H9 (cell line): ENCODE measurements around the gene SLC44A1. TPM values are rescaled to one million over a fixed set of nuclear protein-coding genes. Genes with fewer than 3 reads are reported as not detected.

ENCODE experiments used
- DNase-seq: peaks from one replicate; pipeline ENCODE4 v3.0.0-alpha.2; 2017
- H2AFZ ChIP-seq: one replicate; pipeline ENCODE4 v1.6.1; 2013; ENCODE audit warnings: mild to moderate bottlenecking, low read length, control low read depth, moderate library complexity
- H2AK5ac ChIP-seq: 2 replicates; pipeline ENCODE4 v1.6.1; 2013; ENCODE audit warnings: low read length, control low read depth, mixed read lengths; ENCODE audit not compliant: insufficient read length
- H2BK120ac ChIP-seq: one replicate; pipeline ENCODE4 v1.6.1; 2013; ENCODE audit warnings: low read depth, mild to moderate bottlenecking, low read length, control low read depth, inconsistent platforms; ENCODE audit not compliant: poor library complexity, severe bottlenecking
- H2BK12ac ChIP-seq: 2 replicates; pipeline ENCODE4 v1.6.1; 2013; ENCODE audit warnings: low read length, control low read depth, mixed read lengths, low read depth; ENCODE audit not compliant: insufficient read length
- H2BK15ac ChIP-seq: 2 replicates; pipeline ENCODE4 v1.6.1; 2013; ENCODE audit warnings: low read depth, low read length, control low read depth
- H2BK20ac ChIP-seq: one replicate; pipeline ENCODE4 v1.6.1; 2013; ENCODE audit warnings: low read depth, mild to moderate bottlenecking, low read length, control low read depth, inconsistent platforms; ENCODE audit not compliant: poor library complexity, severe bottlenecking
- H2BK5ac ChIP-seq: 2 replicates; pipeline ENCODE4 v1.6.1; 2013; ENCODE audit warnings: low read length, control low read depth, mixed read lengths; ENCODE audit not compliant: insufficient read length
- H3K14ac ChIP-seq: 2 replicates; pipeline ENCODE4 v1.6.1; 2013; ENCODE audit warnings: low read length, control low read depth; ENCODE audit not compliant: insufficient read depth
- H3K18ac ChIP-seq: 2 replicates; pipeline ENCODE4 v1.6.1; 2013; ENCODE audit warnings: low read depth, mild to moderate bottlenecking, mixed read lengths, low read length, control low read depth; ENCODE audit not compliant: insufficient read length
- H3K23ac ChIP-seq: 2 replicates; pipeline ENCODE4 v1.6.1; 2013; ENCODE audit warnings: low read length, control low read depth, mixed read lengths, low read depth; ENCODE audit not compliant: insufficient read length
- H3K23me2 ChIP-seq: 2 replicates; pipeline ENCODE4 v1.6.1; 2013; ENCODE audit warnings: low read depth, mild to moderate bottlenecking, mixed read lengths, low read length, control low read depth; ENCODE audit not compliant: insufficient read length, poor library complexity, severe bottlenecking
- H3K27ac ChIP-seq: 2 replicates; pipeline ENCODE4 v1.5.1; 2013; ENCODE audit warnings: low read length, control low read depth, mixed read lengths, low read depth; ENCODE audit not compliant: insufficient read length
- H3K27me3 ChIP-seq: 2 replicates; pipeline ENCODE4 v1.6.1; 2013; ENCODE audit warnings: low read length, control low read depth, inconsistent platforms; ENCODE audit not compliant: insufficient read depth
- H3K4ac ChIP-seq: 2 replicates; pipeline ENCODE4 v1.6.1; 2013; ENCODE audit warnings: low read depth, mild to moderate bottlenecking, control low read depth, inconsistent platforms, low read length, moderate library complexity
- H3K4me1 ChIP-seq: 2 replicates; pipeline ENCODE4 v1.6.1; 2013; ENCODE audit warnings: low read length, control low read depth, inconsistent platforms; ENCODE audit not compliant: insufficient read depth
- H3K4me2 ChIP-seq: 2 replicates; pipeline ENCODE4 v1.6.1; 2013; ENCODE audit warnings: low read length, control low read depth, mixed read lengths; ENCODE audit not compliant: insufficient read length, insufficient read depth
- H3K56ac ChIP-seq: 2 replicates; pipeline ENCODE4 v1.6.1; 2013; ENCODE audit warnings: low read depth, mild to moderate bottlenecking, mixed read lengths, low read length, control low read depth; ENCODE audit not compliant: insufficient read length
- H3K79me1 ChIP-seq: 2 replicates; pipeline ENCODE4 v1.6.1; 2013; ENCODE audit warnings: low read depth, mild to moderate bottlenecking, moderate library complexity, low read length, control low read depth, inconsistent platforms; ENCODE audit not compliant: insufficient read depth, poor library complexity, severe bottlenecking
- H3K79me2 ChIP-seq: 2 replicates; pipeline ENCODE4 v1.6.1; 2013; ENCODE audit warnings: low read length, control low read depth, inconsistent platforms; ENCODE audit not compliant: insufficient read depth
- H3K9ac ChIP-seq: 2 replicates; pipeline ENCODE4 v1.6.1; 2013; ENCODE audit warnings: low read length, control low read depth, mixed read lengths; ENCODE audit not compliant: insufficient read length; ENCODE audit errors: extremely low read depth
- H3K9me3 ChIP-seq: one replicate; pipeline ENCODE4 v1.6.1; 2013; ENCODE audit warnings: low read depth, low read length, inconsistent platforms; ENCODE audit not compliant: control insufficient read depth
- H3T11ph ChIP-seq: one replicate; pipeline ENCODE4 v1.6.1; 2013; ENCODE audit warnings: mild to moderate bottlenecking, low read length, control low read depth, inconsistent platforms
- H4K20me1 ChIP-seq: one replicate; pipeline ENCODE4 v1.6.1; 2013; ENCODE audit not compliant: control insufficient read depth, insufficient read length, insufficient read depth
- H4K5ac ChIP-seq: 2 replicates; pipeline ENCODE4 v1.6.1; 2013; ENCODE audit warnings: low read depth, mild to moderate bottlenecking, mixed read lengths, low read length, control low read depth; ENCODE audit not compliant: insufficient read length
- H4K8ac ChIP-seq: replicated peaks from 2 replicates; pipeline ENCODE4 v1.6.1; 2013; ENCODE audit warnings: low read length, control low read depth, mixed read lengths, low read depth; ENCODE audit not compliant: insufficient read length
- H4K91ac ChIP-seq: 2 replicates; pipeline ENCODE4 v1.6.1; 2013; ENCODE audit warnings: low read depth, mild to moderate bottlenecking, moderate library complexity, mixed read lengths, low read length, control low read depth; ENCODE audit not compliant: insufficient read length
- H3K27ac Mint-ChIP-seq, 3 experiments: 2 replicates in 2 of 3; 3 replicates in 1 of 3; pipeline ENCODE4 v1.8.0; 2020 to 2021; ENCODE audit warnings: mixed read lengths in 3 of 3, mild to moderate bottlenecking in 1 of 3, moderate library complexity in 1 of 3
- H3K27me3 Mint-ChIP-seq: 2 replicates; pipeline ENCODE4 v1.8.0; 2021; ENCODE audit warnings: low read depth, mild to moderate bottlenecking, moderate library complexity, mixed read lengths
- H3K36me3 Mint-ChIP-seq, 3 experiments: 2 replicates in 2 of 3; 3 replicates in 1 of 3; pipeline ENCODE4 v1.8.0; 2020 to 2021; ENCODE audit warnings: low read depth in 3 of 3, mixed read lengths in 3 of 3; ENCODE audit not compliant: insufficient read depth in 1 of 3
- H3K4me1 Mint-ChIP-seq, 2 experiments: 2 replicates each; pipeline ENCODE4 v1.8.0; 2020; ENCODE audit warnings: mixed read lengths in 2 of 2
- H3K4me3 Mint-ChIP-seq, 2 experiments: 2 replicates in 1 of 2; 3 replicates in 1 of 2; pipeline ENCODE4 v1.8.0; 2020 to 2021; ENCODE audit warnings: mild to moderate bottlenecking in 2 of 2, mixed read lengths in 2 of 2, moderate library complexity in 1 of 2
- H3K9me3 Mint-ChIP-seq, 2 experiments: 2 replicates in 1 of 2; 3 replicates in 1 of 2; pipeline ENCODE4 v1.8.0; 2020; ENCODE audit warnings: mild to moderate bottlenecking in 2 of 2, mixed read lengths in 2 of 2, moderate library complexity in 1 of 2
- WGBS: extraction: QIAGEN DNeasy Blood & Tissue Kit; methylation state at CpG from one replicate; pipeline ENCODE4 v1.1.7; 2013; ENCODE audit warnings: missing lambda C conversion rate, low lambda C conversion rate, mixed read lengths; ENCODE audit not compliant: insufficient read length; ENCODE audit errors: extremely low coverage; 5-methylcytosine and 5-hydroxymethylcytosine counted together
- total RNA-seq: library from RNA; stranded (reverse); gene quantifications from 2 replicates; pipeline ENCODE4 v1.2.1, GENCODE V29; 2021
- TF ChIP-seq, protein P1 (sequence below): fragments of 200-600 bp; sonication (generic); conservative IDR thresholded peaks from 3 replicates; pipeline ENCODE4 v1.8.0; 2021; ENCODE audit warnings: antibody characterized with exemption, mild to moderate bottlenecking

The SLC44A1 gene
- total RNA-seq, 1 experiment from 2014 or later = 60.7 TPM

DNA sequence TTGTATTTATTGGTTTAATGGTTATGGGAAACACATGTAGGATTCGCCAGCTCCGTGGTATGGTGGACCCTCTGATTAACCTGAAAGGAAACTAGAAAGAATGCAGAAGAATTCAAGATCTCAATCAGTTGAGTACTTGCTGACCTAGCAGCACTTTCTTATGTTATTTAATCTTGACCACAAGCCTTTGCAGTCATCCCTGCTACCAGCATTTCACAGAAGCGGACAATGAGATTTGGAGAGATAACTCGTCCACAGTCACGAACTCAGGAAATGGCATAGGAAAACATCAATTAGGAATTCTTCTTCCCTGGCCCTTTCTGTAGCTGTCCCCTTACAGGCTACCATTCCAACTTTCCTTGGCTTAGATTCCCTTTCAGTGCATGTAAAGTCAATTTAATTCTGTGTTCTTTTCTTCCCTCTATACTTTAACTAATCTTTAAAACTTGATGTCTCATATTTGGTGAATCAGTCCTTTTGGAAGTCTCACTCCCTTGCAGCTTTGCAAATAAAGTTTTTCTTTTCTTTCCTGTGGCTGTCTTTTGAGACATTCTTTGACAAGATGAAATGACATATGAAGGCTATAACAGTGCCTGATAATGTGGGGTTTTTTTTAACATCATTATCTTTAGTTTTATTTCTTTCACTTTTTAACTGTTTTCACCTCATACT is 1.3 kb upstream of the SLC44A1 start:
- Histone ChIP-seq H3K4ac (no peak overlapping the region), H3K27me3 (no peaks in the 10 kb centered on the region), H3K56ac (no peak overlapping the region), H3K23ac (no peak overlapping the region), H4K8ac (no peak overlapping the region), H3K79me2 (peaks cover 10% of the 10 kb centered on the region; the same call in 1 of the 2 replicates), H3T11ph (no peak overlapping the region), H3K14ac (no peak overlapping the region), H3K4me2 (peak overlapping the region; percentile 17), H3K9me3 (no peaks in the 10 kb centered on the region), H4K91ac (no peak overlapping the region), H4K5ac (no peak overlapping the region), H3K79me1 (no peaks in the 10 kb centered on the region), H2BK5ac (no peak overlapping the region), H3K18ac (no peak overlapping the region), H2BK120ac (no peak overlapping the region), H2BK20ac (no peak overlapping the region), H2BK15ac (no peak overlapping the region), H2AFZ (no peak overlapping the region), H3K23me2 (peaks cover 9% of the 10 kb centered on the region), H3K27ac (no peak overlapping the region), H2BK12ac (no peak overlapping the region), H4K20me1 (no peaks in the 10 kb centered on the region), H3K9ac (no peak overlapping the region), H2AK5ac (no peak overlapping the region), H3K4me1 (peaks cover 4% of the 10 kb centered on the region; the same call in 1 of the 2 replicates)
- Mint-ChIP-seq H3K9me3 (peaks cover 0 to 2% of the 10 kb centered on the region in 2 experiments; a peak in 1 of 5 replicates), H3K4me1 (peaks cover 62% of the 10 kb centered on the region in 2 experiments), H3K27ac (peak overlapping the region in 2 of 3 experiments; percentile 7 to 38; a peak in 2 of 7 replicates), H3K27me3 (no peaks in the 10 kb centered on the region), H3K4me3 (peak overlapping the region; percentile 4 to 28; a peak in 3 of 5 replicates), H3K36me3 (no peaks in the 10 kb centered on the region)
- DNase-seq = no peak
- TF ChIP-seq, protein P1, sequence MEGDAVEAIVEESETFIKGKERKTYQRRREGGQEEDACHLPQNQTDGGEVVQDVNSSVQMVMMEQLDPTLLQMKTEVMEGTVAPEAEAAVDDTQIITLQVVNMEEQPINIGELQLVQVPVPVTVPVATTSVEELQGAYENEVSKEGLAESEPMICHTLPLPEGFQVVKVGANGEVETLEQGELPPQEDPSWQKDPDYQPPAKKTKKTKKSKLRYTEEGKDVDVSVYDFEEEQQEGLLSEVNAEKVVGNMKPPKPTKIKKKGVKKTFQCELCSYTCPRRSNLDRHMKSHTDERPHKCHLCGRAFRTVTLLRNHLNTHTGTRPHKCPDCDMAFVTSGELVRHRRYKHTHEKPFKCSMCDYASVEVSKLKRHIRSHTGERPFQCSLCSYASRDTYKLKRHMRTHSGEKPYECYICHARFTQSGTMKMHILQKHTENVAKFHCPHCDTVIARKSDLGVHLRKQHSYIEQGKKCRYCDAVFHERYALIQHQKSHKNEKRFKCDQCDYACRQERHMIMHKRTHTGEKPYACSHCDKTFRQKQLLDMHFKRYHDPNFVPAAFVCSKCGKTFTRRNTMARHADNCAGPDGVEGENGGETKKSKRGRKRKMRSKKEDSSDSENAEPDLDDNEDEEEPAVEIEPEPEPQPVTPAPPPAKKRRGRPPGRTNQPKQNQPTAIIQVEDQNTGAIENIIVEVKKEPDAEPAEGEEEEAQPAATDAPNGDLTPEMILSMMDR = no peak
- no CpG with 5 or more reads among the region's 5 CpGs for WGBS
